Fibroblast of villous mesenchyme (primary cell): ENCODE results near the gene BRD7. TPM values are rescaled to one million over a fixed set of nuclear protein-coding genes. Genes with fewer than 3 reads are reported as not detected.

Source experiments
- DNase-seq: peaks from one replicate; pipeline ENCODE4 v3.0.0-alpha.2; 2010; ENCODE audit warnings: low read depth
- H3K4me3 ChIP-seq: 2 replicates; pipeline ENCODE4 v1.5.1; 2011; ENCODE audit warnings: low read depth, mild to moderate bottlenecking, low read length
- total RNA-seq: library from RNA; depleted of rRNA; stranded (reverse); fragments of >200 nt; gene quantifications from 2 replicates; pipeline ENCODE4 v1.2.3, GENCODE V29; 2012
- TF ChIP-seq, protein P1 (sequence below): IDR thresholded peaks from 2 replicates; pipeline ENCODE4 v1.5.1; 2012; ENCODE audit warnings: low read depth, mild to moderate bottlenecking, low read length; ENCODE audit not compliant: insufficient read depth

Gene BRD7
- total RNA-seq, 1 donor: 31.5 TPM

DNA sequence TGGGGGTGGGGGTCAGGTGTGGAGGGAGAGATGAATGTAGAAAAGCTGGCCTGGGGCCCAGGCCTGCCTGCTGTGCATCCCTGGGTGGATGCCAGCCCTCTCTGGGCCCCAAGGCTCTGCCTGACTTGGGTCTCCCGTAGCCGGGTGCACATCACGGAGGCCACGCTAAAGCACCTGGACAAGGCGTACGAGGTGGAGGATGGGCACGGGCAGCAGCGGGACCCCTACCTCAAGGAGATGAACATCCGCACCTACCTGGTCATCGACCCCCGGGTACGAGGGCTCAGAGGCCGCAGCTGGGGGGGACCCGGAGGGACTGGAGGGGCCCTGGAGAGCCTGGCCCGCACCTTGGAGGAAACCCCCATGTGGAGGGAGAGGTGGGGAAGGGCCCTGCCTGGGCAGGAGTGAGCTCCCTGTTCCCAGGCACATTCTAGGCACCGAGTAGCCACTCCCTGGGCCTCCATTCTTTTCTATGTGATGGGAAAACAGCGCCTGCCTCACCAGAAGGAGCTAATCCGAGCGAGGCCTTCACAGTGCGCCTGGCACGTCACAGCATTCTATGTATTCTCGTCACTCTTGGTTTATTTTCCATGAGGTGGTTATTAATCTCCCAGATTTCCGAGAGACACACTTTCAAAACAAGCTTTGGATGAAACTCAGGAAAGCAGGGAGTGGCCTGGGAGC, 67.7 kb downstream of the BRD7 start:
- peak; percentile 35 for DNase-seq
- H3K4me3 ChIP-seq: no peak overlapping the region
- TF ChIP-seq, protein P1, sequence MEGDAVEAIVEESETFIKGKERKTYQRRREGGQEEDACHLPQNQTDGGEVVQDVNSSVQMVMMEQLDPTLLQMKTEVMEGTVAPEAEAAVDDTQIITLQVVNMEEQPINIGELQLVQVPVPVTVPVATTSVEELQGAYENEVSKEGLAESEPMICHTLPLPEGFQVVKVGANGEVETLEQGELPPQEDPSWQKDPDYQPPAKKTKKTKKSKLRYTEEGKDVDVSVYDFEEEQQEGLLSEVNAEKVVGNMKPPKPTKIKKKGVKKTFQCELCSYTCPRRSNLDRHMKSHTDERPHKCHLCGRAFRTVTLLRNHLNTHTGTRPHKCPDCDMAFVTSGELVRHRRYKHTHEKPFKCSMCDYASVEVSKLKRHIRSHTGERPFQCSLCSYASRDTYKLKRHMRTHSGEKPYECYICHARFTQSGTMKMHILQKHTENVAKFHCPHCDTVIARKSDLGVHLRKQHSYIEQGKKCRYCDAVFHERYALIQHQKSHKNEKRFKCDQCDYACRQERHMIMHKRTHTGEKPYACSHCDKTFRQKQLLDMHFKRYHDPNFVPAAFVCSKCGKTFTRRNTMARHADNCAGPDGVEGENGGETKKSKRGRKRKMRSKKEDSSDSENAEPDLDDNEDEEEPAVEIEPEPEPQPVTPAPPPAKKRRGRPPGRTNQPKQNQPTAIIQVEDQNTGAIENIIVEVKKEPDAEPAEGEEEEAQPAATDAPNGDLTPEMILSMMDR: no peak

DNA sequence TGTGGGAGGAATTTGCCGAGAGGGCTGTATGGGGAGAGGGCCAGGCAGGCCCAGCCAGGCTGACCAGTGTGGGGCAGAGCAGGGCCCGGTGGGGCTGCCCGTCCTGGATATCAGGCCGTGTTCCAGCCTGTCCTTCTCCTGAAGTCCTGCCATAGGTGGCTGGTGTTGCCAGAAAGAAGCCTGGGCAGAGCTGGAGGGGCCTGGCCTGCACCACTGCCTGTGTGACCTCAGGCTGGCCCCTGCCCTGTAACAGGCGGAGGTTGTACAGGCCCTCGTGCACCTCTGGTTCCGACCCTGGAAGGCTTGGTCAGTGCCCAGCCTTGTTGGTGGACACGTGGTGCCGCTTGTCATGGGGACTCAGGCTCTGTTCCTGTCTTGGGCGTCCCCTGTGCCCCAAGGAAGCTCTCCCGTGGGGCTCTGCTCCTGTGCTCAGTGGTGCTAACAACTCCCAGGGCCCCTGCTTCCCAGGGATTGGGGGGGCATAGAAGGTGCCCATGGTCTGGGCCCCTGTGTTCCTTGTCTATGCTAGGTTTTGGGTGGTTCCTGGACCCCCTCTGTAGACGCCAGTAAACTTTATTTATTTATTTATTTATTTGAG, 69.2 kb downstream of the BRD7 start:
- no peak for DNase-seq
- H3K4me3 ChIP-seq: no peak overlapping the region
- TF ChIP-seq, protein P1: no peak

DNA sequence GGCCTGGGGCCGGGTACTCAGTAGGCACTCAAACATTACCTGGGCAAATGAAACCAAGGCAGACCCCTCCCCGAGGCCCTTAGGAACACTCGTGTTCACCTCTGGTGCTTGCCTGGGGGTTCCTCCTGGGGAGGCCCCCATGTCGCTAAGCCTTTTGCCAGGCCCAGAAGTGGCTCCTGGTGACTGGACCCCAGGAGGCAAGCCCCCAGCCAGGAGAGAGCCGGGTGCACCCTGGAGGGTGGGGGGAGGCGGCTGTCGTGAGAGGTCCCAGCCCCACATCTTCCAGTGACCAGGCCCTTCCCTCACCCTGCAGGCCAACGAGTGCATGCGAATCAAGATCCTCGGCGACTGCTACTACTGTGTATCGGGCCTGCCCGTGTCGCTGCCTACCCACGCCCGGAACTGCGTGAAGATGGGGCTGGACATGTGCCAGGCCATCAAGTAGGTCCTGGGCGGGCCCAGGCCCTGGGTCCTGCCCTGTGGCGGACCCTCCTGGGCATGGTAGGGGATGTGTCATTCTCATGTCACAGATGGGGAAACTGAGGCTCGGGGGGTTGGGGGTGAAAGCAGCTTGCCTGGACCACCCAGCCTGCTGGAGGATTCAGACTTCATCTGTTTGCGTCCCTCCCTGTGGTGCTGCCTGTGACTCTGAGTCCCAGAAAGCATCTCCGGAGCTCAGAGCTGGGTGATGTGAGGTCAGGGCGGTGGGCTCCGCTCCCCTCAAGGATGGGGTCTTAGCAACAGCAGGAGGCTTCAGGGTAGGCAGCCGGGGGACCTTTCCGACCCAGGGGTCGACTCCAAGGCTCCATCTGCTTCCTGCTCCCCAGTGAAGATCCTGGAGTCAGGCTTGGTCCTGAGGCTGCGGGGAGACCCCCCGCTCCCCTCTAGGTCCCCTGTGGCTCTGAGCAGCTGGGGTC, 69.9 kb downstream of the BRD7 start:
- no peak overlapping the region for H3K4me3 ChIP-seq
- DNase-seq: no peak
- TF ChIP-seq, protein P1: no peak

DNA sequence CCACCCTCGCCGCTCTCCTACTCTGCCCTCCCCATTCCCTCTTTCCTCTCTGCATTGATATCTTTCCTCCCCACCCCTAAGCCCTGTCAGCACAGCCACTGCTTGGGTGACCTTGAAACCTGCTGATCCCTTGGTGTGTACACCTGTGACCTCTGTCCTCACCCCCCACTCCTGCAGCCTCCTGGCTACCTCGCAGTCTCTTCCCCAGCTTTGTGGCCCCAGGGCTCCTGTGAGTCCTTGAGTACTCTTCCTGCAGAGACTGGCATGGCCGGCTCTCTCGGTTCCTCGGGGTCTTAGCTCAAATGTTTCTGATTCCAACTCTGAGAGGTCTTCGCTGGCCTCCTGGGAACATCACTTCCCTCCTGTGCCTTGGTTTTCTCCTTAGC, 70.7 kb downstream of the BRD7 start:
- H3K4me3 ChIP-seq: no peak overlapping the region
- TF ChIP-seq, protein P1: no peak
- DNase-seq: no peak

DNA sequence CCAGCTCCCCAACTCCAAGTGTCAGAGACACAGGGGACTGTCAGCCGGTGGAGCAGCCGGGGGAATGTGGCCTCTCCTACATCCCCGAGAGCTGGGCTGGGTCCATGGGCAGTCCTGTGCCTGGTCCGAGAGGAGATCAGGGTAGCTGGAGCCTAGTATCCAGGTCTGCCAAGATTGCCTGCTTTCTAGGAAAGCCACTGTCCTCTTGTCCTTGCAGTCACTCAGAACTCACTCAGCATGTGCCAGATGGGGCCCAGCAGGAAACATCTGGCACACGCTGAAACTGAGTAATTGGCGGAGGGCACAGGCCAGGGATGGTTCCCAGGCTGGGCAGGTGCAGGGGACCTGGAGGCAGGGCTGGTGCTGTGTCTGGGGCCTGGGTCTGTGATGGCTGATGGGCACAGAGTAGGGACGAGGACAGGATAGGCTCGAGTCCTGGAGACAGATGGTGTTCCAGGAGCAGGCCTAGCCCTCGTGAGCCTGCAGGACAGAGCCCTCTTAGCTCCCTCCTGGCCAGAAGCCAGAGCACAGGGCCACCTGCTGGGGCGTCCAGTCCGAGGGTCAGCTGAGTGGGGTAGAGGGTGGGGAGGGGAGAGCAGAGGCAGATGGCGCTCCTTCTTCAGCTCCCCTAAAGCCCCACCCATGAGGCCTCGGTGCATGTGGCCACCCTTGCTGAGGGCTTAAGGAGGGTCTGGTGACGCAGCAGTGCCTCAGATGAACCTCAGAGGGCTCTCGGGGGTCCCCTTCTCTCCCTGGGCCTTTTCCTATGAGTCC, 71.3 kb downstream of the BRD7 start:
- DNase-seq: no peak
- H3K4me3 ChIP-seq: no peak overlapping the region
- TF ChIP-seq, protein P1: no peak

DNA sequence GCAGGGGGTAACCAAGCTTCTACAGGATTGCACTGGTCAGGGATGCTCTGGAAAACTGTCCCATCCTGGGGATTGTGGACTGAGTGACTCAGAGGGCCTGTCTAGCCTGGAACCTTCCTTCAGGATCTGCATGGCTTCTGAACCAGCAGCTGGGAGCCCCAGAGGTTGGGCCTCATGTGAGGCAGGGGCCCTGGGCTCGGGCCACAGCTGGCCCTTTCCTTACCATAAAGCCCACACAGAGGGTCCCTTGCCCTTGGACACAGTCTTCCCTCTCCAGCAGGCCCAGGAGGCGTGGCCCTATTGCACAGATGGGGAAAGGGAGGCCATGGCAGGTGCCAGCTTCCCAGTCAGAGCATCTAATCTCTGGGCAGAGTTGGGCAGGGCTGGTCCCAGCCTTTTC, 72.0 kb downstream of the BRD7 start:
- no peak for DNase-seq
- TF ChIP-seq, protein P1: no peak
- no peak overlapping the region for H3K4me3 ChIP-seq
